Sigmoid colon (tissue), 7 donors: ENCODE data around the gene MLLT10. TPM values are rescaled to one million over a fixed set of nuclear protein-coding genes. Genes with fewer than 3 reads are reported as not detected.

Experiments
- DNase-seq: peaks from one replicate; pipeline ENCODE4 v3.0.0-alpha.2; 2019
- H3K27ac ChIP-seq, 4 donors: fragments of 200-600 bp; sonication (generic); one replicate each; pipeline ENCODE4 v1.5.1; 2016 to 2019; ENCODE audit warnings: mild to moderate bottlenecking in 1 of 4
- H3K27me3 ChIP-seq, 3 donors: fragments of 200-600 bp; sonication (generic); one replicate each; pipeline ENCODE4 v1.5.1; 2019; ENCODE audit warnings: mild to moderate bottlenecking in 1 of 3
- H3K36me3 ChIP-seq, 4 donors: fragments of 200-600 bp; sonication (generic); one replicate each; pipeline ENCODE4 v1.5.1; 2016 to 2019
- H3K4me1 ChIP-seq, 4 donors: fragments of 200-600 bp; sonication (generic); one replicate each; pipeline ENCODE4 v1.5.1; 2017 to 2019
- H3K4me3 ChIP-seq, 4 donors: fragments of 200-600 bp; sonication (generic); one replicate each; pipeline ENCODE4 v1.5.1; 2017 to 2019; ENCODE audit warnings: mild to moderate bottlenecking in 2 of 4, moderate library complexity in 1 of 4
- H3K9me3 ChIP-seq, 4 donors: fragments of 200-600 bp in 3 of 4; sonication (generic) in 3 of 4; one replicate each; pipeline versions ENCODE4 v1.5.1 to v1.6.1; 2013 to 2019
- CTCF ChIP-seq, 4 experiments: fragments of 450-650 bp in 3 of 4; fragments of 200-600 bp in 1 of 4; IDR thresholded peaks; one replicate each; pipeline ENCODE4 v1.5.1; 2016 to 2019; ENCODE audit warnings: antibody characterized with exemption in 4 of 4, mild to moderate bottlenecking in 3 of 4, moderate library complexity in 2 of 4
- EP300 ChIP-seq, 4 donors: sonication (generic); formaldehyde crosslinking; IDR thresholded peaks; one replicate each; pipeline ENCODE4 v1.6.1; 2017; ENCODE audit warnings: antibody characterized with exemption in 4 of 4
- POLR2A ChIP-seq, 2 donors: fragments of 450-650 bp; IDR thresholded peaks; one replicate each; pipeline ENCODE4 v1.6.1; 2016; ENCODE audit warnings: antibody characterized with exemption in 2 of 2, mild to moderate bottlenecking in 2 of 2, moderate library complexity in 2 of 2
- POLR2AphosphoS5 ChIP-seq, 4 donors: sonication (generic); formaldehyde crosslinking; IDR thresholded peaks; one replicate each; pipeline ENCODE4 v1.6.1; 2017; ENCODE audit warnings: antibody characterized with exemption in 4 of 4
- WGBS, 2 donors: extraction: QIAGEN DNeasy Blood & Tissue Kit; methylation state at CpG; one replicate each; pipeline ENCODE4 v1.1.7; 2013; 5-methylcytosine and 5-hydroxymethylcytosine counted together
- intact Hi-C: fragments of 100-400 bp; cut with DNase I; formaldehyde crosslinking; loops from one replicate; pipeline ENCODE4 v1.15.1; 2023
- polyA plus RNA-seq, 3 donors: library from polyadenylated mRNA; stranded (reverse); fragments of 200-250 nt; gene quantifications; one replicate each; pipeline ENCODE4 v1.2.3, GENCODE V29; 2013
- total RNA-seq, 4 donors: library from RNA; depleted of rRNA; stranded (reverse); fragments of >200 nt; gene quantifications; one replicate each; pipeline ENCODE4 v1.1.0, GENCODE V29; 2016
- donor health status: healthy with polysubstance abuse.
- donor health status: Bipolar disorder and iron deficiency.
- donor health status: healthy.

The MLLT10 gene
- total and polyA plus RNA-seq, 7 donors: 8.6 to 53.7 (median 36.0) TPM

GRCh38 chr10:21649454-21649872 lies 115.4 kb downstream of the MLLT10 start:
- H3K4me1 ChIP-seq: no peaks in the 10 kb centered on the region
- no peak for DNase-seq
- H3K36me3 ChIP-seq: peaks cover 0 to 11% (median 0%) of the 10 kb centered on the region in 4 donors
- intact Hi-C loops: no loop called here
- no peak overlapping the region for H3K4me3 ChIP-seq
- H3K27ac ChIP-seq: no peak overlapping the region
- no peaks in the 10 kb centered on the region for H3K9me3 ChIP-seq
- TF ChIP-seq CTCF (IDR thresholded peaks at IDR 0.05): no peak
- H3K27me3 ChIP-seq: no peaks in the 10 kb centered on the region
- WGBS, 2 donors: 96 to 97% methylated on average over 5 of the region's 5 CpGs

DNA sequence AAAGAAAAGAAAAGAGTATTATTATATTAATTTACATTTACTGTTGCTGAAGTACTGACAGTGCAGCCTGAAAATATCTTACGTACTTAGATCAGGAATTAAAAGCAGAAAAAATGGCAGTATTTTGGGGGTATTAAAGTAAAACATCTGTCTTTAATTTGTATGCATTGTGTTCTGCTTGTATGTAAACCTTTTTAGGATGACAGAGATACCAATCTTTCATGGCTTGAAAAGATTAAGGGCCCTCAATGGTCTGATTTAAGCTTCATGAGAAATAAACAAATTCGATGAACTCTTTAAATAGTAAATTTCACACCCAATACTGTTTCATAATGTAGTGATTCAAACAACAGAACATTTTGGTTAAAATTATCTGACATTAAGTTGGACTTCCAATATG lies 116.3 kb downstream of the MLLT10 start:
- H3K9me3 ChIP-seq: no peaks in the 10 kb centered on the region
- H3K4me3 ChIP-seq: no peak overlapping the region
- H3K4me1 ChIP-seq: no peaks in the 10 kb centered on the region
- no peaks in the 10 kb centered on the region for H3K27me3 ChIP-seq
- intact Hi-C loops: no loop called here
- 86 to 92% methylated on average over 2 of the region's 2 CpGs for WGBS, 2 donors
- H3K27ac ChIP-seq: no peak overlapping the region
- TF ChIP-seq EP300 (IDR thresholded peaks at IDR 0.05) (no peak), POLR2A (IDR thresholded peaks at IDR 0.05) (no peak), POLR2AphosphoS5 (IDR thresholded peaks at IDR 0.05) (no peak), CTCF (IDR thresholded peaks at IDR 0.05) (no peak)
- peaks cover 0 to 11% (median 0%) of the 10 kb centered on the region in 4 donors for H3K36me3 ChIP-seq
- no peak for DNase-seq

DNA sequence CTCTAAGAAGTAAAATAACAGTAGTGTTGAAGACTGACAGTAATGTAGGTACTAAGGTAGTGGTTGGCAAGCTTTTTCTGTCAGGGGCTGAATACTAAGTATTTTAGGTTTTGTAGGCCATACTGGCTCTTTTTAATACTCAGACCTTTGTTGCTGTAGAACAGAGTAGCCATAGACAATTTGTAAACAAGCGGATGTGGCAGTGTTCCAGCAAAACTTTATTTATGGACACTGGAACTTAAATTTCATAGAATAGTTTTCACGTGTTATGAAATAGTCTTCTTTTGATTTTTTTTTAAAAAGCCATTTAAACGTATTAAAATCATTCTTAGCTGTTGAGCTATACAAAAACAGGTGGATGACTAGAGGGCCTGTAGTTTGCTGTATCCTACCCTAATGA lies 121.2 kb downstream of the MLLT10 start:
- no peaks in the 10 kb centered on the region for H3K27me3 ChIP-seq
- TF ChIP-seq CTCF (IDR thresholded peaks at IDR 0.05) (no peak), EP300 (IDR thresholded peaks at IDR 0.05) (no peak), POLR2AphosphoS5 (IDR thresholded peaks at IDR 0.05) (no peak), POLR2A (IDR thresholded peaks at IDR 0.05) (no peak)
- intact Hi-C loops: no loop called here
- H3K9me3 ChIP-seq: no peaks in the 10 kb centered on the region
- no peaks in the 10 kb centered on the region for H3K4me1 ChIP-seq
- H3K36me3 ChIP-seq: peaks cover 0 to 11% (median 0%) of the 10 kb centered on the region in 4 donors
- WGBS, 2 donors: 89 to 93% methylated on average over 3 of the region's 3 CpGs
- H3K27ac ChIP-seq: no peak overlapping the region
- no peak for DNase-seq
- H3K4me3 ChIP-seq: no peak overlapping the region

GRCh38 chr10:21655687-21656086 lies 121.7 kb downstream of the MLLT10 start:
- 90 to 95% methylated on average over 5 of the region's 5 CpGs for WGBS, 2 donors
- no peak for DNase-seq
- Histone ChIP-seq H3K36me3 (peaks cover 0 to 11% (median 0%) of the 10 kb centered on the region in 4 donors), H3K27me3 (no peaks in the 10 kb centered on the region), H3K9me3 (no peaks in the 10 kb centered on the region), H3K4me1 (no peaks in the 10 kb centered on the region), H3K27ac (no peak overlapping the region), H3K4me3 (no peak overlapping the region)
- TF ChIP-seq POLR2A (IDR thresholded peaks at IDR 0.05) (no peak), POLR2AphosphoS5 (IDR thresholded peaks at IDR 0.05) (no peak), CTCF (IDR thresholded peaks at IDR 0.05) (no peak), EP300 (IDR thresholded peaks at IDR 0.05) (no peak)
- intact Hi-C loops: no loop called here

DNA sequence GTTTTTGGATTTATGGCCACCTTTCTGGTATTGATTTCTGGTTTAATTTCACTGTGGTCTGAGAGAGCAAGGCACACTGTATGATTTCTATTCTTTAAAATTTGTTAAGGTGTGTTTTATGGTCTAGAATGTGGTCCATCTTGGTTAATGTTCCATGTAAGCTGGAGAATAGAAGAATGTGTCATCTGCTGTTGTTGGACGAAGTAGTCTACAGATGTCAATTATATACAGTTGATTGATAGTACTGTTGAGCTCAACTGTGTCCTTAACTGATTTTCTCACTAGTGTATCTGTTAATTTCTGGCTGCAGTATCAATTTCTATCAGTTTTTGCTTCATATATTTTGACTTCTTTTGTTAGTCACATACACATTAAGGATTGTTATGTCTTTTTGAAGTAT lies 127.1 kb downstream of the MLLT10 start:
- intact Hi-C loops: no loop called here
- Histone ChIP-seq H3K9me3 (no peaks in the 10 kb centered on the region), H3K4me1 (peaks cover 0 to 18% (median 7%) of the 10 kb centered on the region in 4 donors), H3K4me3 (no peak overlapping the region), H3K27ac (no peak overlapping the region), H3K27me3 (no peaks in the 10 kb centered on the region), H3K36me3 (peaks cover 0 to 4% (median 0%) of the 10 kb centered on the region in 4 donors)
- TF ChIP-seq CTCF (IDR thresholded peaks at IDR 0.05) (no peak), POLR2AphosphoS5 (IDR thresholded peaks at IDR 0.05) (no peak), POLR2A (IDR thresholded peaks at IDR 0.05) (no peak), EP300 (IDR thresholded peaks at IDR 0.05) (no peak)
- DNase-seq: no peak
- 60 to 78% methylated on average over 1 of the region's 1 CpG for WGBS, 2 donors
